Measurements from ENCODE around the gene EXOC6B.

DNA sequence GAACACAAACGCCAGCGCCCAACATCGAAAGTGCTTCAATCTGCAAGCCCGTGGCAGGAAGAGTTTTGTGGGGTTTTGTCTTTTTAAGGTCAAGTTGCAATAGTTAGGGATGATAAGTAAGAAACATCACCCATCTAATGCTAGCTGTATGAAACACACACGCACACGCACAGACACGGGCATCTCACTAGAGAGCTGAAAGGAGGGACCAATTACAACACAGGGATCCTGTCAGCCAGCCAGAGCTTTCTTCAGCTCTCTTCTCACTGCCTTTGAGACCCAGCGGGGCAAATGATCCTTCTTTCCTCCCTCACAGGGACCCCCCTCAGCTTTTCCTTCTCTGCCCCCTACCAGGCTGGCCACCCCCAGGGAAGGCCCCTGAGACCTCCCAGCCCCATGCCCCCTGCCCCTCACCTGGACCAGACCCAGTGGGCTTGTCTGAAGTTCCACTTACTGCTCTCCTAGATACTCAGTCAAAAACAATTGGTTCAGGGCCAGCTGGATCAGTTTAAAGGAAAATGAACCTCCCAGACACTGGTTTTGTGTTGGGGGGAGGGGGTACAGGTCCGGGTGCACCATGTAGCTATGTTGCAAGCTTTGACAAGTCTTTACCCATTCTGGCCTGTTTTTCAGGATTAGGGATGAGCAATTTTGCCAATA is 696.0 kb downstream of the EXOC6B start:
- TF ChIP-seq, protein P1, sequence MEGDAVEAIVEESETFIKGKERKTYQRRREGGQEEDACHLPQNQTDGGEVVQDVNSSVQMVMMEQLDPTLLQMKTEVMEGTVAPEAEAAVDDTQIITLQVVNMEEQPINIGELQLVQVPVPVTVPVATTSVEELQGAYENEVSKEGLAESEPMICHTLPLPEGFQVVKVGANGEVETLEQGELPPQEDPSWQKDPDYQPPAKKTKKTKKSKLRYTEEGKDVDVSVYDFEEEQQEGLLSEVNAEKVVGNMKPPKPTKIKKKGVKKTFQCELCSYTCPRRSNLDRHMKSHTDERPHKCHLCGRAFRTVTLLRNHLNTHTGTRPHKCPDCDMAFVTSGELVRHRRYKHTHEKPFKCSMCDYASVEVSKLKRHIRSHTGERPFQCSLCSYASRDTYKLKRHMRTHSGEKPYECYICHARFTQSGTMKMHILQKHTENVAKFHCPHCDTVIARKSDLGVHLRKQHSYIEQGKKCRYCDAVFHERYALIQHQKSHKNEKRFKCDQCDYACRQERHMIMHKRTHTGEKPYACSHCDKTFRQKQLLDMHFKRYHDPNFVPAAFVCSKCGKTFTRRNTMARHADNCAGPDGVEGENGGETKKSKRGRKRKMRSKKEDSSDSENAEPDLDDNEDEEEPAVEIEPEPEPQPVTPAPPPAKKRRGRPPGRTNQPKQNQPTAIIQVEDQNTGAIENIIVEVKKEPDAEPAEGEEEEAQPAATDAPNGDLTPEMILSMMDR (IDR thresholded peaks at IDR 0.05): no peak
- no peak for TF ChIP-seq POLR2A (IDR thresholded peaks at IDR 0.05)

Measured in heart left ventricle (tissue), 13 donors.